HG03378 (cell line): Measurements from ENCODE around the gene ESR1.
"Not testable (repeated sequence)": the region's sequence is repeated elsewhere in the genome, so short reads cannot be mapped to it uniquely, and the experiment has no call there.

Experiments
- ATAC-seq: cut with Tn5 transposase; IDR thresholded peaks from one replicate; pipeline ENCODE4 v1.9.1; 2021; ENCODE audit warnings: mild to moderate bottlenecking, moderate library complexity; ENCODE audit not compliant: unreplicated experiment

Gene ESR1

GRCh38 chr6:151885234-151885633, 77.8 kb downstream of the ESR1 start:
- ATAC-seq = no peak

- no peak for ATAC-seq
These were observed 84.0 kb downstream of the ESR1 start for GRCh38 chr6:151891524-151891923.

GRCh38 chr6:151894426-151894825, 86.9 kb downstream of the ESR1 start:
- not testable (repeated sequence) for ATAC-seq

- not testable (repeated sequence) for ATAC-seq
These were observed 91.7 kb downstream of the ESR1 start for GRCh38 chr6:151899221-151899620.

- ATAC-seq = not testable (repeated sequence)
These were observed 92.3 kb downstream of the ESR1 start for GRCh38 chr6:151899796-151900195.

- no peak for ATAC-seq
These were observed 92.8 kb downstream of the ESR1 start for GRCh38 chr6:151900256-151900655.

- no peak for ATAC-seq
These were observed 93.5 kb downstream of the ESR1 start for GRCh38 chr6:151901009-151901411.

GRCh38 chr6:151904631-151905030, 97.1 kb downstream of the ESR1 start:
- ATAC-seq = no peak

- no peak for ATAC-seq
These were observed 97.6 kb downstream of the ESR1 start for GRCh38 chr6:151905072-151905471.

GRCh38 chr6:151905854-151906253, 98.4 kb downstream of the ESR1 start:
- ATAC-seq = no peak

GRCh38 chr6:151911401-151911800, 103.9 kb downstream of the ESR1 start:
- ATAC-seq = no peak

GRCh38 chr6:151914484-151914883, 107.0 kb downstream of the ESR1 start:
- ATAC-seq = no peak

GRCh38 chr6:151916075-151916474, 108.6 kb downstream of the ESR1 start:
- no peak for ATAC-seq

GRCh38 chr6:151916680-151917164, 109.2 kb downstream of the ESR1 start:
- no peak for ATAC-seq

- ATAC-seq = no peak
These were observed 110.2 kb downstream of the ESR1 start for GRCh38 chr6:151917531-151918329.

- ATAC-seq = no peak
These were observed 132.8 kb downstream of the ESR1 start for GRCh38 chr6:151940307-151940706.

- ATAC-seq = no peak
These were observed 140.7 kb downstream of the ESR1 start for GRCh38 chr6:151948002-151948743.

- ATAC-seq = no peak
These were observed 150.8 kb downstream of the ESR1 start for GRCh38 chr6:151958332-151958731.

GRCh38 chr6:151959086-151959485, 151.6 kb downstream of the ESR1 start:
- no peak for ATAC-seq

GRCh38 chr6:151961809-151962208, 154.3 kb downstream of the ESR1 start:
- no peak for ATAC-seq

- ATAC-seq = no peak
These were observed 154.9 kb downstream of the ESR1 start for GRCh38 chr6:151962246-151962846.

GRCh38 chr6:151963001-151963400, 155.5 kb downstream of the ESR1 start:
- no peak for ATAC-seq
